IMR-90 (cell line): ENCODE results near the gene TBX10. TPM values are rescaled to one million over a fixed set of nuclear protein-coding genes. Genes with fewer than 3 reads are reported as not detected.
A peak's percentile ranks its signal among the peaks of the same experiment; 100 is the strongest.

Experiments used
- RAD21 ChIP-seq: IDR thresholded peaks from 2 replicates; pipeline ENCODE4 v1.6.1; 2012; ENCODE audit warnings: low read length, improper control_type of control experiment
- polyA plus RNA-seq, 3 experiments: library from polyadenylated mRNA; depleted of rRNA; stranded (reverse); fragments of >200 nt; gene quantifications; 2 replicates each; pipeline ENCODE4 v1.2.3, GENCODE V29; 2012; ENCODE audit warnings: low replicate concordance in 1 of 3
- total RNA-seq: library from RNA; depleted of rRNA; stranded (reverse); fragments of >200 nt; gene quantifications from 2 replicates; pipeline ENCODE4 v1.2.3, GENCODE V29; 2012
- TF ChIP-seq, protein P1 (sequence below): conservative IDR thresholded peaks from 2 replicates; pipeline ENCODE4 v1.5.1; 2012; ENCODE audit warnings: mild to moderate bottlenecking, low read depth, low read length, improper control_type of control experiment

Gene TBX10
- total and polyA plus RNA-seq, 2 of the 4 experiments (the other 2 are of a cell fraction), result not detected

DNA sequence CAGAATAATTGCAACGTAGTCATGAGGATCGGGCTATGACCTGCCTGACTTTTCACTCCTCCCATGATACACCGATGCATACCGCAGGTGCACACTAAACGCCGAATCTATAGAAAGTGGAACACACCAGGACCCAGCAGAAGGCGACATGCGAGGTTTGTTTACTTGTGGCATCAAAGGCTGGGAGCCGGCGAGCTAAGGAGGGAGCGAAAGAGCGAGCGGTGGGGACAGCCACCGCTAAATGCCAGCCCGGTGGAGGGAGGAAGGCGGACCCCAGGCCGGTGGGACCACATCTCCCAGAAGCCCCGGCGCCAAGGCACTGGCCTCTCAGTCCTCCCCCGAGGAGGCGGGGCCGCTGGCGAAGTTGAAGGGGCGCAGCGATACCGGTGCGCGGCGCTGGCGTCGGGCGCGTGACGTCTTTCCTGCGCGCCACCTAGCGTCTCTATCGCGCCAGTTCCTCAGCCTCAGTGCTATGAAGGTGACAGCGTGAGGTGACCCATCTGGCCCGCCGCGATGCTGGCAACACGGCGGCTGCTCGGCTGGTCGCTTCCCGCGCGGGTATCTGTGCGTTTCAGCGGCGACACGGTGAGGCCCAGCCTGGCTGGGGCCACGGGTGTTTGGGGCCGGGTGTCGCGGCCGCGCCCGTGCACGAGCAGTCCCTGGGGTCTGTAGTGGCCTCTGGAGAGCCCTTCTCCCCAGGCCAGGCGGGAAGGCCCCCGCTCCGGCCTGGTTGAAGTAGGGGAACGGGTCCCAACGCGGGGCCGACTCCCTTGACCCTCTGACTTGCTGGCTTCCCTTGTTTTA lies 32.9 kb downstream of the TBX10 start, which contains the start of gene NDUFV1 (continued):
- TF ChIP-seq, protein P1, sequence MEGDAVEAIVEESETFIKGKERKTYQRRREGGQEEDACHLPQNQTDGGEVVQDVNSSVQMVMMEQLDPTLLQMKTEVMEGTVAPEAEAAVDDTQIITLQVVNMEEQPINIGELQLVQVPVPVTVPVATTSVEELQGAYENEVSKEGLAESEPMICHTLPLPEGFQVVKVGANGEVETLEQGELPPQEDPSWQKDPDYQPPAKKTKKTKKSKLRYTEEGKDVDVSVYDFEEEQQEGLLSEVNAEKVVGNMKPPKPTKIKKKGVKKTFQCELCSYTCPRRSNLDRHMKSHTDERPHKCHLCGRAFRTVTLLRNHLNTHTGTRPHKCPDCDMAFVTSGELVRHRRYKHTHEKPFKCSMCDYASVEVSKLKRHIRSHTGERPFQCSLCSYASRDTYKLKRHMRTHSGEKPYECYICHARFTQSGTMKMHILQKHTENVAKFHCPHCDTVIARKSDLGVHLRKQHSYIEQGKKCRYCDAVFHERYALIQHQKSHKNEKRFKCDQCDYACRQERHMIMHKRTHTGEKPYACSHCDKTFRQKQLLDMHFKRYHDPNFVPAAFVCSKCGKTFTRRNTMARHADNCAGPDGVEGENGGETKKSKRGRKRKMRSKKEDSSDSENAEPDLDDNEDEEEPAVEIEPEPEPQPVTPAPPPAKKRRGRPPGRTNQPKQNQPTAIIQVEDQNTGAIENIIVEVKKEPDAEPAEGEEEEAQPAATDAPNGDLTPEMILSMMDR, result peak; percentile 73
- TF ChIP-seq RAD21, result peak; percentile 27; the same call in 1 of the 2 replicates
